AG09309 (cell line): Measurements from ENCODE around the gene ZC3H18.
"Not testable (repeated sequence)": the region's sequence is repeated elsewhere in the genome, so short reads cannot be mapped to it uniquely, and the experiment has no call there.

Experiments
- DNase-seq: peaks from one replicate; pipeline ENCODE4 v3.0.0-alpha.2; 2010; ENCODE audit warnings: low read depth
- H3K4me3 ChIP-seq: 2 replicates; pipeline ENCODE4 v1.5.1; 2011; ENCODE audit warnings: mild to moderate bottlenecking, low read depth, low read length, moderate library complexity; ENCODE audit not compliant: control insufficient read depth
- TF ChIP-seq, protein P1 (sequence below): IDR thresholded peaks from 2 replicates; pipeline ENCODE4 v1.5.1; 2011; ENCODE audit warnings: mild to moderate bottlenecking, low read depth, low read length, inconsistent platforms; ENCODE audit not compliant: insufficient read depth, control insufficient read depth; ENCODE audit errors: missing control alignments

Gene ZC3H18

DNA sequence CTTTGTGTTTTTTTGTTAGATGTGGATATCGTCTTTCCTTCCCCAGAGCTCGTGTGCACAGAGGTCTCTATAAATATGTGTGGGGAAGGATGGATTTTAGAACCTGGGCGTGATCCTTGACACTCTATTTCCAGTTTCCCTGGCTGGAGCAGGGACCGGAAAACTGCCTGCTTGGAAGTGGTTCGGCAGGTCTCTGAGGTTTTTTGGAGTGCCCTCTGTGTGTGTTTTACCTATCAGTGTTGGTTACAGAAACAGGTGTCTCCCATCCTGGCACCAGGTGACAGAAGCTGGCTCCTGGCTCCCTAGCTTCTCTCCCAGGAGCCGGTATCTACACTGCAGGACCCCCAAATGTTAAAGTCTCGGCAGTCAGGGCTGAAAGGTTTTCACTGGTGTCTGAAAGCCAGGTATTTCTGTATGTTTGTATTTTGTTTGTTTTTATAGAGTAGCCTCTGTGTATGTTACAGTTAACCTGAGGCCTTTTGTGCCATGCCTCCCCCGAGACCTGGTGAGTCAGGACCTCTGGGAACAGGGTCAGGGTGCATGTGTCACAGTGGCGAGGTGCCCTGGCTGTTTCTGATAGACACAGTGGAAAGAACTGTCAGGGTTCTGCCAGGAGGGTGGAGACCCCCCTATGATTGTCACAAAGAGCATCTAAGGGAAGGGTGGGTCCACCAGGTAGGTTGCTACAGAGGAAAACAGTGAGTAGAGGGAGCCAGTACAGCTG lies 31.3 kb downstream of the ZC3H18 start:
- TF ChIP-seq, protein P1, sequence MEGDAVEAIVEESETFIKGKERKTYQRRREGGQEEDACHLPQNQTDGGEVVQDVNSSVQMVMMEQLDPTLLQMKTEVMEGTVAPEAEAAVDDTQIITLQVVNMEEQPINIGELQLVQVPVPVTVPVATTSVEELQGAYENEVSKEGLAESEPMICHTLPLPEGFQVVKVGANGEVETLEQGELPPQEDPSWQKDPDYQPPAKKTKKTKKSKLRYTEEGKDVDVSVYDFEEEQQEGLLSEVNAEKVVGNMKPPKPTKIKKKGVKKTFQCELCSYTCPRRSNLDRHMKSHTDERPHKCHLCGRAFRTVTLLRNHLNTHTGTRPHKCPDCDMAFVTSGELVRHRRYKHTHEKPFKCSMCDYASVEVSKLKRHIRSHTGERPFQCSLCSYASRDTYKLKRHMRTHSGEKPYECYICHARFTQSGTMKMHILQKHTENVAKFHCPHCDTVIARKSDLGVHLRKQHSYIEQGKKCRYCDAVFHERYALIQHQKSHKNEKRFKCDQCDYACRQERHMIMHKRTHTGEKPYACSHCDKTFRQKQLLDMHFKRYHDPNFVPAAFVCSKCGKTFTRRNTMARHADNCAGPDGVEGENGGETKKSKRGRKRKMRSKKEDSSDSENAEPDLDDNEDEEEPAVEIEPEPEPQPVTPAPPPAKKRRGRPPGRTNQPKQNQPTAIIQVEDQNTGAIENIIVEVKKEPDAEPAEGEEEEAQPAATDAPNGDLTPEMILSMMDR = no peak
- H3K4me3 ChIP-seq = no peak overlapping the region
- DNase-seq = no peak

DNA sequence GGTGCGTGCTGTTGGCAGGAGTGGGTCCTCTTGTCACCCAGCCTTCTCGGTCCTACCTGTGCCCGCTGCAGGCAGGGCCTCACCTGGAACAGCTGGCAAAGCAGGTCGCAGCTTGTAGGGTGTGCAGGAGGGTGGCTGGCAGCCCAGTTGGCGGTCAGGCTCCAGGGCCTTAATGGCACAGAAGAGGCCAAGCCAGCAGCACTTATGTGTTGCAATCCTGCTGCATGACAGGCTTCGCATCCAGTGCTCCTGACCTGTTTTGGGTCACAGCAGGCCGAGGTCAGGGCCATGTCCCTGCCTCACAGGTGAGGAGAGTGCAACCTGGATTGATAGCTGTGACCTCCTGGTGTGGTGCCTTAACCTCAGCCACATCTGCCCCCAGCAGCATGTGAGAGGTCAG lies 31.9 kb downstream of the ZC3H18 start:
- H3K4me3 ChIP-seq = no peak overlapping the region
- no peak for DNase-seq
- TF ChIP-seq, protein P1 = no peak

DNA sequence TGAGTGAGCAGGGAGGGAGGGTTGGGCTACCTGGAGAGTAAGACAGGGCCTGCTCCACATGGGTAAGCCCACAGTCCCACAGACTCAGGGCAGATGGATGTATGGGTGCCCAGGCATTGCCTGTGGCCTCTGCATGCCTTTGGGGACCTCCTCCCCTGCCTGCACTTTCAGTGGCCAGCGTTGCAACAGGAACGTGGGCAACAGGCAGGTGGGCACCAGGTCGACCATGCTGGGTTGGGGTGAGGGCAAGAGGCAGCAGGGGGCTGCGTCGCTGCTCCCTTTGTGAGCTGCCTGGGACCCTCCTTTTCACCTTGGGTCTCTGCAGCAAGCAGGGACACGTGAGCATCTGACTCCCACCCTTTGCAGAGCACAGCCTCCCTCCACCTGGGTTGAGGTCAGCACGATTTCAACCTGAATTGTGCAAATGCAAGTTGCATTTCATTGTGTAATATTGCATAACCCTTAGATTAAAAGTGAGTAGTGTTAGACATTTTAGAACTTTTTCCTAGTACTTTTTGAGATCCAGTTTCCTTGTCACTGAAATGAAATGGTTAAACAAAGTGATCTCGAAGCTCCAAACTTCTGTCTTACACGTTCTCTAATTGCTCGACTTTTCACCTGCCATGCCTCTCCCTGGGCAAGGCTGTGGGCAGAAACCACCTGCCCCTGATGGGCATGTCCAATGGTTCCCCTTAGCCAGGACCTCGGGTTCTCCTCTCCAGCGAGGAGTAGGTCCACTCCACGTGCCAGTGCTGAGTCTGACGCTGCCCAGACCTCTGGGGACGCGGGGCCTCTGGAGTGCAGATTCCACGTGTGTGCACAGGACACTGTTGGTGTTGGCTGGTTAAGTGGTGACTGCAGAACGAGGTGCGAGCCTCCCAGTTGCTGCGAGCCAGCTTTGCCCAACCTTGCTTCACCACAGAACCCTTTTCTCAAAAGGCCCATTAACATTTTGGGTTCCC lies 35.3 kb downstream of the ZC3H18 start:
- no peak for DNase-seq
- no peak overlapping the region for H3K4me3 ChIP-seq
- TF ChIP-seq, protein P1 = no peak

DNA sequence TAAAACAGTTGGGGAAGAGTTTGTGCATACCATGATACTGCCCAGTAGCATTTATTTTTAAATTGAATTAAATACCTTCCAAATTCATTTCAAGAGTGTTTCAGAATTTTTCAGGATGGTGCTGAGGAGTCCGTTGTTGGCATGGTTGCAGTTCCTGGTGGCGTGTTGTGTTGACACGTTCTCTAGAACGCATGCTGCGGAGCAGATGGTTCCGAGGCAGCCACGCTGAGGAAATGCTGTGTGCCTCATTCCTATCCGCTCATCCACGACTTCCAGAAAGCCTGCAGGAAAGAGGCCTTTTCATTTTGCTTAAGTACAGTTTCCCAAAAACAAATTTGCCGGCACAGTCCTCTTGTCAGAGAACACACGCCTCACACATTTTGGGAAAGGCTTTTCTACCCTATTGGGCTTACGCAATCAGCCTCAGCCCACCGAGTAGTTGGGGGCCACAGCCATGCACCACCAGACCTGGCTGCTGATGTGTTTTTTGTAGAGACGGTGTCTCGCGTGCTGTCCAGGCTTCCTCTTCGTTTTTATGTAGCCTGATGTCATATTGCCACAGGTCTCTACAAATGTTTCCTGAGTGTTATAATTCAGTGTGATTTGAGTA lies 36.0 kb downstream of the ZC3H18 start:
- no peak for DNase-seq
- H3K4me3 ChIP-seq = no peak overlapping the region
- TF ChIP-seq, protein P1 = no peak

DNA sequence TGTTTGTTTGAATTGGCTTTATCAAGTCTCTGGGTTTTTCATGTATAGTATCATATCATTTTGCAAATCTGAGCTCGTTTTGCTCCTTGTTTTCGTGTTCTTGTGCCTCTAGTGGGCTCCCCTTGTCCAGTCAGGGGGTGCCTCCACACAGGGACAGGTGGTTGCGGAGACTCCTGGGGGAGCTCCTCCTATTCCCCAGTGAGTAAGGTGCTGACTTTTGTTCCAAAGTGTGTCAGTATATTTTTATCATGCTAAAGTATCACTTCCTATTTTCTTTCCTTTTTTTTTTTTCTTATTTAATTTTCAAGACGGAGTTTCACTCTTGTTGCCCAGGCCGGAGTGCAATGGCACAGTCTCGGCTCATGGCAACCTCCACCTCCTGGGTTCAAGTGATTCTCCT lies 37.9 kb downstream of the ZC3H18 start:
- DNase-seq = no peak
- TF ChIP-seq, protein P1 = no peak
- no peak overlapping the region for H3K4me3 ChIP-seq

- H3K4me3 ChIP-seq, DNase-seq: not testable (repeated sequence)
Measured at GRCh38 chr16:88609426-88609825, 39.2 kb downstream of the ZC3H18 start.
